HG02642 (cell line): Measurements from ENCODE around the gene RFESD.

Source experiments
- ATAC-seq: cut with Tn5 transposase; IDR thresholded peaks from one replicate; pipeline ENCODE4 v1.9.1; 2021; ENCODE audit warnings: mild to moderate bottlenecking; ENCODE audit not compliant: unreplicated experiment, poor library complexity

The RFESD gene

GRCh38 chr5:95646569-95647431, at the start of gene RFESD:
Gene RFESD, plus strand, starts transcription at chr5:95646777. Its CDS starts 5,495 bp downstream, at chr5:95652272.
- peak; percentile 98 for ATAC-seq

GRCh38 chr5:95599252-95599651, 47.3 kb upstream of the RFESD start:
- no peak for ATAC-seq

- ATAC-seq: no peak
Observed at GRCh38 chr5:95600557-95600956, 46.0 kb upstream of the RFESD start.

- no peak for ATAC-seq
Observed at GRCh38 chr5:95605786-95606185, 40.8 kb upstream of the RFESD start.

- no peak for ATAC-seq
Observed at GRCh38 chr5:95606419-95606818, 40.2 kb upstream of the RFESD start.

GRCh38 chr5:95609711-95610110, 36.9 kb upstream of the RFESD start:
- ATAC-seq: no peak

- no peak for ATAC-seq
Observed at GRCh38 chr5:95610546-95610945, 36.0 kb upstream of the RFESD start.

- no peak for ATAC-seq
Observed at GRCh38 chr5:95611396-95611795, 35.2 kb upstream of the RFESD start.

- ATAC-seq: no peak
Observed at GRCh38 chr5:95613514-95613913, 33.1 kb upstream of the RFESD start.

GRCh38 chr5:95615164-95615467, 31.5 kb upstream of the RFESD start:
- ATAC-seq: no peak

GRCh38 chr5:95617057-95617456, 29.5 kb upstream of the RFESD start:
- ATAC-seq: no peak

- ATAC-seq: no peak
Observed at GRCh38 chr5:95619096-95619495, 27.5 kb upstream of the RFESD start.

- ATAC-seq: no peak
Observed at GRCh38 chr5:95619514-95620029, 27.0 kb upstream of the RFESD start.

GRCh38 chr5:95620030-95620869, 26.3 kb upstream of the RFESD start, which contains the start of gene GPR150:
Gene GPR150, plus strand, starts transcription at chr5:95620087. Its CDS starts 189 bp downstream, at chr5:95620276.
- peak; percentile 74 for ATAC-seq

- peak; percentile 55 for ATAC-seq
Observed at GRCh38 chr5:95620870-95621838, 25.4 kb upstream of the RFESD start.

GRCh38 chr5:95621839-95622629, 24.5 kb upstream of the RFESD start:
- no peak for ATAC-seq

GRCh38 chr5:95623706-95624105, 22.9 kb upstream of the RFESD start:
- ATAC-seq: no peak

- no peak for ATAC-seq
Observed at GRCh38 chr5:95624368-95624767, 22.2 kb upstream of the RFESD start.

- no peak for ATAC-seq
Observed at GRCh38 chr5:95626701-95627100, 19.9 kb upstream of the RFESD start.
